Naive B cell (primary cell): Measurements from ENCODE around the gene HSF5. TPM values are rescaled to one million over a fixed set of nuclear protein-coding genes. Genes with fewer than 3 reads are reported as not detected.
A peak's percentile ranks its signal among the peaks of the same experiment; 100 is the strongest.
"Not testable (repeated sequence)": the region's sequence is repeated elsewhere in the genome, so short reads cannot be mapped to it uniquely, and the experiment has no call there.

Experiments
- ATAC-seq, 2 donors: fragments of 150-1000 bp; cut with Tn5 transposase; 2 replicates each; pipeline ENCODE4 v1.10.0; 2021; ENCODE audit warnings: low read depth in 2 of 2, mild to moderate bottlenecking in 2 of 2, moderate library complexity in 2 of 2
- DNase-seq: peaks from one replicate; pipeline ENCODE4 v3.0.0; 2022
- H3K27ac Mint-ChIP-seq, 6 donors: one replicate each; pipeline ENCODE4 v1.8.0; 2020 to 2022; ENCODE audit warnings: mild to moderate bottlenecking in 6 of 6, mixed read lengths in 6 of 6, moderate library complexity in 5 of 6, inconsistent platforms in 2 of 6
- H3K27me3 Mint-ChIP-seq, 3 donors: one replicate each; pipeline ENCODE4 v1.8.0; 2021 to 2022; ENCODE audit warnings: mixed read lengths in 3 of 3, mild to moderate bottlenecking in 1 of 3
- H3K36me3 Mint-ChIP-seq, 2 donors: one replicate each; pipeline ENCODE4 v1.8.0; 2020 to 2022; ENCODE audit warnings: mixed read lengths in 2 of 2, inconsistent platforms in 1 of 2, mild to moderate bottlenecking in 1 of 2
- H3K4me1 Mint-ChIP-seq, 3 donors: one replicate each; pipeline ENCODE4 v1.8.0; 2020 to 2022; ENCODE audit warnings: mixed read lengths in 3 of 3, inconsistent platforms in 1 of 3, mild to moderate bottlenecking in 1 of 3, moderate library complexity in 1 of 3
- H3K4me3 Mint-ChIP-seq, 8 donors: one replicate each; pipeline ENCODE4 v1.8.0; 2020 to 2022; ENCODE audit warnings: mild to moderate bottlenecking in 8 of 8, mixed read lengths in 8 of 8, moderate library complexity in 8 of 8, inconsistent platforms in 2 of 8
- H3K9me3 Mint-ChIP-seq, 7 donors: one replicate each; pipeline ENCODE4 v1.8.0; 2020 to 2022; ENCODE audit warnings: mixed read lengths in 7 of 7, mild to moderate bottlenecking in 5 of 7, inconsistent platforms in 2 of 7, moderate library complexity in 1 of 7
- polyA plus RNA-seq, 6 donors: library from polyadenylated mRNA; unstranded; fragments of 300-500 nt; fragmentation: Illumina TruSeq; gene quantifications; one replicate each; pipeline ENCODE4 v1.2.3, GENCODE V29; 2021; ENCODE audit warnings: low read depth in 6 of 6

The HSF5 gene
- polyA plus RNA-seq, 6 donors from 2014 or later = 1.3 to 4.6 (median 3.1) TPM

- H3K36me3 Mint-ChIP-seq = peaks cover 31 to 34% of the 10 kb centered on the region in 2 donors
- peaks cover 53 to 71% (median 67%) of the 10 kb centered on the region in 3 donors for H3K4me1 Mint-ChIP-seq
- no peaks in the 10 kb centered on the region for H3K9me3 Mint-ChIP-seq
- H3K27ac Mint-ChIP-seq = peak overlapping the region in 5 of 6 donors; percentile 57 to 93 (median 87)
- DNase-seq (no peak), ATAC-seq (no peak)
- H3K4me3 Mint-ChIP-seq = peak overlapping the region; percentile 83 to 94 (median 87)
- no peaks in the 10 kb centered on the region for H3K27me3 Mint-ChIP-seq
Measured at GRCh38 chr17:58513267-58513964, 25.2 kb upstream of the HSF5 start.

DNA sequence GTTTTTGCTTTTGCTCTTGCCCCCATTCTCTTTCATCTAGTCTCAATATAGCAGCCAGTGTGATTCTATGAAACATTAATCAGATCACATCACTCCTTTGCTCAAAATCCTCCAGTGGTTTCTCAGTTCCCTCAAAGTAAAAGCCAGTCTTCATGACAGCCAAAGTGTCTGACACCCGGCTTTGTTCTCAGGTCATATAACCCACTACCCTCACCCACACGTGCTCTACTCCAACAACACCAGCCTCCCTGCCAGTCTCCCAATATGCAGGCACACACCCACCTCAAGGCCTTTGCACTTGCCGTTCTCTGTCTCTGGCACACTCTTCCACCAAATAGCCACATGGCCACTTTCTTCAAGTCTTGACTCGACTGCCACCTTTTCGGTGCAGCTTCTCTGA is 21.9 kb upstream of the HSF5 start:
- H3K4me1 Mint-ChIP-seq = peaks cover 36 to 58% (median 52%) of the 10 kb centered on the region in 3 donors
- H3K27ac Mint-ChIP-seq = peak overlapping the region in 2 of 6 donors; percentile 72 to 83
- H3K27me3 Mint-ChIP-seq = no peaks in the 10 kb centered on the region
- no peak for ATAC-seq
- no peak overlapping the region for H3K4me3 Mint-ChIP-seq
- peaks cover 33 to 44% of the 10 kb centered on the region in 2 donors for H3K36me3 Mint-ChIP-seq
- H3K9me3 Mint-ChIP-seq = no peaks in the 10 kb centered on the region
- DNase-seq = no peak

- no peaks in the 10 kb centered on the region for H3K9me3 Mint-ChIP-seq
- no peak for DNase-seq
- no peak for ATAC-seq
- H3K36me3 Mint-ChIP-seq = peaks cover 38 to 57% of the 10 kb centered on the region in 2 donors
- no peak overlapping the region for H3K4me3 Mint-ChIP-seq
- no peaks in the 10 kb centered on the region for H3K27me3 Mint-ChIP-seq
- peak overlapping the region in 5 of 6 donors; percentile 25 to 87 (median 61) for H3K27ac Mint-ChIP-seq
- H3K4me1 Mint-ChIP-seq = peaks cover 38 to 60% (median 57%) of the 10 kb centered on the region in 3 donors
Measured at GRCh38 chr17:58508341-58509067, 20.3 kb upstream of the HSF5 start.

DNA sequence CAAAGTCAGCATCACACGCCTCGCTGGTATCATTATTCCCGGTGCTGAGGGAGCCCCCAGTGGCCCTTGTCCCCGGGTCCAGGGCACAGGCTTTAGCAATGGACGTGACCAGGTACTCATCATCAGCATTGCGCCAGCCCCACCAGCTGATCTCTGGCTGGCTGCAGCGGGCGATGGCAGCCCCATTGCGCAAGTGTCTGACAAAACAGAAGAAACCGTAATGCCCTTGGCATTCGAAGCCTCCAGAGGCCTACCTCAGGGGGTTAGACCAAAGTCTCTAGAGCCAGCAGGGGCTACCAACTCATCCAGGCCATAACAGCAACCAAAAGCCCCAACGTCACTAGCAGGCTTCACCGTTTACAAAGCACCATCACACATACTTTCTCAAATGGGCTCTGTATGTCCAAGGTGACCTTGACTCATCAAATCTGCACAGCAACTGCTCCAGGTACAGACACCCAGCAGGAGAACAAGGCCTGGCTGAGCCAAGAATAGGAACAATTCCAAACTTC is 19.0 kb upstream of the HSF5 start:
- peak overlapping the region in 5 of 6 donors; percentile 21 to 87 (median 33) for H3K27ac Mint-ChIP-seq
- no peak for DNase-seq
- no peak overlapping the region for H3K4me3 Mint-ChIP-seq
- no peaks in the 10 kb centered on the region for H3K27me3 Mint-ChIP-seq
- H3K9me3 Mint-ChIP-seq = no peaks in the 10 kb centered on the region
- H3K4me1 Mint-ChIP-seq = peaks cover 29 to 49% (median 47%) of the 10 kb centered on the region in 3 donors
- H3K36me3 Mint-ChIP-seq = peaks cover 44 to 58% of the 10 kb centered on the region in 2 donors
- ATAC-seq = no peak

DNA sequence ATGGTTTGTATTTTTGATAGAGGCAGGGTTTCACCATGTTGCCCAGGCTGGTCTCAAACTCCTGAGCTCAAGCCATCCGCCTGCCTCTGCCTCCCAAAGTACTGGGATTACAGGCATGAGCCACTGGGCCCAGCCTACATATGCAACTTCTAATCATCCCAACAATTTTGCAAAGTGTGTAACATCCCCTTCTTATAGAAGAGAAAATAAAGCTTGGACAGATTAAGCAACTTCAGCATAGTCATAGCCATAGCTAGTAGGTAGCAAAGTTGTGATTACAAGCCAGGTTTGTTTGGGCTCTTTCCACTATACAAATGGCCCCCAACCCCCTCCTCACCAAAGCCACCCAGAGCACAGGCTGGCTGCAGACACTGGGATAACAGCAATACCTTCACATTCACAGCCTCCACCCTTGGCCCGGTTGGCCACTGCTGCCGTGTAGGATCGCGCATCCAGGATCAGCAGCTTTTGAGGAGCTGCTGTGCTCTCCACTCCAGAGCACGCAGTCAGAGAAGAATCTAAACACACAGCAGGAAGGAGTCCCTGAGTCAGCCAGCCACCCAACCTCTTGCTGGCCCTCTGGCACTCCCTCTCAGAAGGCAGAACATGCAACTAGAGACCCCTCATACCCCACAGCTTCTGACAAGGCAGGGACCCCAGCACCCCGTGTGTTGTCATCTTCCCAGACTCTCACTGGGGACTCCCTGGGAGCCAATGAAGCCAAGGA is 18.3 kb upstream of the HSF5 start:
- DNase-seq (no peak), ATAC-seq (no peak)
- Mint-ChIP-seq H3K27me3 (no peaks in the 10 kb centered on the region), H3K27ac (peak overlapping the region in 4 of 6 donors; percentile 32 to 93 (median 73)), H3K4me3 (no peak overlapping the region), H3K36me3 (peaks cover 40 to 52% of the 10 kb centered on the region in 2 donors), H3K9me3 (no peaks in the 10 kb centered on the region), H3K4me1 (peaks cover 22 to 44% (median 40%) of the 10 kb centered on the region in 3 donors)

DNA sequence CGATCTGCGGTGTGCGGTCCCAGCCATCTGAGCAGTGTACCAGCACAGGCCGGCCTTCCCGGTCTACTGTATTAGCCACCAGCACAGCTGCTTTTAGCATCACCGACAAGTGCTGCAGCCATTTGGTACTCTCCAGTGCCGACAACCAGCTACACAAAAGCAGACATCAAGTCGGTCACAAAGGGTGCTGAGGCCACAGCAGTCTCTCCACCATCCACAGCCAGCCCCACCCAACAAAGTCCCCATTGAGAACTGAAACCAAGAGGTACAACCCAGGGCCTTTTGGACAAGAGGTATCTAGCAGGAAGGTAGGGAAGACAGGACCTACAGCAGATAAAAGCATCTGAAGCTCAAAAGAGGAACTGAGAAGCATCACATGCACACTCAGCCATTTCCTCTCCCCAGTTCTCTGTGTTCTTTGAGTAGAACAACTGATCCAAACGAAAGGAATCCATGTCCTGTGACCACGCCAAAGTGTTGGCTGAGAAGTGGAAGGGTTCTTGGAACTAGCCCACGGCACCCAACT is 16.7 kb upstream of the HSF5 start:
- Mint-ChIP-seq H3K9me3 (no peaks in the 10 kb centered on the region), H3K27ac (peak overlapping the region; percentile 93 to 99 (median 98)), H3K4me1 (peaks cover 13 to 29% (median 24%) of the 10 kb centered on the region in 3 donors), H3K27me3 (no peaks in the 10 kb centered on the region), H3K36me3 (peaks cover 23 to 36% of the 10 kb centered on the region in 2 donors), H3K4me3 (peak overlapping the region; percentile 25 to 87 (median 74))
- DNase-seq (peak; percentile 78), ATAC-seq (peak; percentile 98 to 99)

GRCh38 chr17:58503866-58504265 is 15.7 kb upstream of the HSF5 start:
- Mint-ChIP-seq H3K4me3 (peak overlapping the region in 4 of 8 donors; percentile 6 to 77 (median 55)), H3K36me3 (peaks cover 15 to 29% of the 10 kb centered on the region in 2 donors), H3K9me3 (no peaks in the 10 kb centered on the region), H3K27ac (peak overlapping the region in 5 of 6 donors; percentile 86 to 98 (median 98)), H3K4me1 (peaks cover 14 to 30% (median 22%) of the 10 kb centered on the region in 3 donors), H3K27me3 (no peaks in the 10 kb centered on the region)
- DNase-seq (no peak), ATAC-seq (no peak)

DNA sequence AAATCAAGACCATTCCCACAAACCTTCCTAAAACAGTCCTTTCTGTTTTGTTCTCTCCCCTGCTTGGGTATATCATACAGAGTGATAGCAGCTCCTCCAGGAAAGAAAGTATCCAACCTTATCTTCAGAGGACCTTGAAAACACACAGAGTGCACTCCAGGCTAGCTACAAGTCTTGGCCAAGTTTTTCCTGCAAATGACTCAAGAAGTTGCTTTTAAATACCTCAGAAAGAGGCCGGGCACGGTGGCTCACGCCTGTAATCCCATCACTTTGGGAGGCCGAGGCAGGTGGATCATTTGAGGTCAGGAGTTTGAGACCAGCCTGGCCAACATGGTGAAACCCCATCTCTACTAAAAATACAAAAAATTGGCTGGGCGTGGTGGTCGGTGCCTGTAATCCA is 14.9 kb upstream of the HSF5 start:
- not testable (repeated sequence) for DNase-seq, ATAC-seq, H3K9me3 Mint-ChIP-seq, H3K27me3 Mint-ChIP-seq
- Mint-ChIP-seq H3K36me3 (peaks cover 20 to 31% of the 10 kb centered on the region in 2 donors), H3K27ac (peak overlapping the region in 4 of 6 donors; percentile 19 to 93 (median 75)), H3K4me3 (peak overlapping the region in 1 of 8 donors; percentile 55), H3K4me1 (peaks cover 21 to 34% (median 22%) of the 10 kb centered on the region in 3 donors)

GRCh38 chr17:58501451-58501850 is 13.2 kb upstream of the HSF5 start:
- Mint-ChIP-seq H3K4me3 (no peak overlapping the region), H3K27me3 (no peaks in the 10 kb centered on the region), H3K4me1 (peaks cover 20 to 37% (median 21%) of the 10 kb centered on the region in 3 donors), H3K36me3 (peaks cover 20 to 31% of the 10 kb centered on the region in 2 donors), H3K27ac (no peak overlapping the region), H3K9me3 (no peaks in the 10 kb centered on the region)
- DNase-seq = no peak
- ATAC-seq = no peak

GRCh38 chr17:58498177-58498828 is 10.1 kb upstream of the HSF5 start:
- ATAC-seq (no peak), DNase-seq (no peak)
- H3K4me1 Mint-ChIP-seq = peaks cover 6 to 13% (median 13%) of the 10 kb centered on the region in 3 donors
- no peak overlapping the region for H3K4me3 Mint-ChIP-seq
- H3K9me3 Mint-ChIP-seq = no peaks in the 10 kb centered on the region
- H3K27me3 Mint-ChIP-seq = no peaks in the 10 kb centered on the region
- peaks cover 21 to 37% of the 10 kb centered on the region in 2 donors for H3K36me3 Mint-ChIP-seq
- peak overlapping the region in 4 of 6 donors; percentile 31 to 62 (median 48) for H3K27ac Mint-ChIP-seq

DNA sequence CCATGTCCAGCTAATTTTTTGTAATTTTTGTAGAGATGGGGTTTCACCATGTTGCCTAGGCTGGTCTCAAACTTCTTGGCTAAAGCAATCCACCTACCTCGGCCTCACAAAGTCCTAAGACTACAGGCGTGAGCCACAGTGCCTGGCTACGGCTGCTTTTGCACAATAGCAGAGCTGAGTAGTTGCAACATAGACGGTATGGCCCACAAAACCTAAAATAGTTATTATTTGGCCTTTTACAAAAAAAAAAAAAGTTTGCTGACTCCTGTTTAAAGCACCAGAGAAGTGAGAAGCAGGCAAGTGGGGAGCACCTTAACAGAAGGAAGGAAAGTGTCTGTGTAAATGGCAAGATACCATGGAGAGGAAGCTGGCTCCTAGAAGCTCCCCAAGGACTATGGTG is 5.3 kb upstream of the HSF5 start:
- no peak overlapping the region for H3K27ac Mint-ChIP-seq
- H3K27me3 Mint-ChIP-seq = no peaks in the 10 kb centered on the region
- ATAC-seq = no peak
- no peak overlapping the region for H3K4me3 Mint-ChIP-seq
- peaks cover 31 to 37% of the 10 kb centered on the region in 2 donors for H3K36me3 Mint-ChIP-seq
- H3K9me3 Mint-ChIP-seq = no peaks in the 10 kb centered on the region
- H3K4me1 Mint-ChIP-seq = peaks cover 6 to 8% (median 8%) of the 10 kb centered on the region in 3 donors
- no peak for DNase-seq

GRCh38 chr17:58492238-58493121 is 4.3 kb upstream of the HSF5 start:
- DNase-seq (no peak), ATAC-seq (no peak)
- no peaks in the 10 kb centered on the region for H3K27me3 Mint-ChIP-seq
- H3K36me3 Mint-ChIP-seq = peaks cover 30% of the 10 kb centered on the region in 2 donors
- H3K9me3 Mint-ChIP-seq = no peaks in the 10 kb centered on the region
- H3K4me1 Mint-ChIP-seq = peaks cover 2 to 6% (median 3%) of the 10 kb centered on the region in 3 donors
- H3K27ac Mint-ChIP-seq = no peak overlapping the region
- H3K4me3 Mint-ChIP-seq = no peak overlapping the region
